GM18511 (cell line): Measurements from ENCODE around the gene LIPC.

ENCODE experiments used
- ATAC-seq: cut with Tn5 transposase; IDR thresholded peaks from one replicate; pipeline ENCODE4 v1.9.1; 2021; ENCODE audit warnings: mild to moderate bottlenecking, moderate library complexity; ENCODE audit not compliant: unreplicated experiment

Gene LIPC

DNA sequence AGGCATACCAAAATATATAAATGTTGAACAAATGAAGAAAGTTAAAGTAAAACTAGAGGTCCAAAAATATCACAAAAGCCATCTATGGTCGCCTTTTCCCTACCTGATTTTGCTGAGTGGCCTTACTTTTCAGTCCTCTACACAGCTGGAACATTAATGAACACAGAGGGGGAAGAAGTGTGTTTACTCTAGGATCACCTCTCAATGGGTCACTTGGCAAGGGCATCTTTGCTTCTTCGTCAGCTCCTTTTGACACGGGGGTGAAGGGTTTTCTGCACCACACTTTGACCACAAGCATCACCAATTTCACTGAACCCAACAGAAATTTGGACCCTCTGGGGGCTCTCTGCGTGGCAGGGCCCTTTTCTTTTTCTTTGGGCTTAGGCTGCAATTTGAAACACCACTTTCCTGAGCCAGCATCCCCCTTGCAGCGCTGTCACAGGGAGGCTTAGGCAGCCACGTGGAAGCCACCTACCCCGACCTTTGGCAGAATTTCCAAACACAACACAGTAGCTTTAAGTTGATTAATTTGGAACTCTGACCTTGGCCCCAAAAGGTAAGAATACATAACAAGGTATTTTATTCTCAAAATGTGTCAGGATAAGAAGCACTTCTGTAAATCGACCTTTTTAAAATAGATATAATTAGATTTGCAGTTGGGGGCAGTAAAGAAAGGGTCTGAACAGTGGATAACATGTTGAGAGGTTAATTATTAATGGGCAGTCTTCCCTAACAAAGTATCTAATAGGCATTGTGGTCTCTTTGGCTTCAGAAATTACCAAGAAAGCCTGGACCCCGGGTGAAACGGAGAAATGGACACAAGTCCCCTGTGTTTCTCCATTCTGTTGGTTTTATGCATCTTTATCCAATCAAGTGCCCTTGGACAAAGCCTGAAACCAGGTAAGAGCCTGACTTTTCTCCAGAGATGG, at the start of gene LIPC:
Gene LIPC (plus strand): TSS at position 771 of the 929 bp plus-strand sequence. CDS start 42 bp downstream, at position 813.
- ATAC-seq: no peak

DNA sequence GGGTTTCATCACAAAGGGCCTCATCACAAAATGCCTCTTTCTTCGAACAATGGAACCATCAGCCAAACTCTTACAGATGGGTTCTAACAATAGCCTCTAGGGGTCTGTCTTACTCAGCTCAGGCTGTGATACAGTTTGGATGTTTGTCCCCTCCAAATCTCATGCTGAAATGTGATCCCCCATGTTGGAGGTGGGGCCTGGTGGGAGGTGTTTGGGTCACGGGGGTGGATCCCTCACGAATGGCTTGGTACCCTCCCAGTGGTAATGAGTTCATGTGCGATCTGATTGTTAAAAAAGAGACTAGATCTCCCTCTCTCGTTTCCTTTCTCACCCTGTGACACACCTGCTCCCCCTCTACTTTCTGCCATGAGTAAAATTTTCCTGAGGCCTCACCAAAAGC, 47.9 kb upstream of the LIPC start:
- ATAC-seq: no peak

DNA sequence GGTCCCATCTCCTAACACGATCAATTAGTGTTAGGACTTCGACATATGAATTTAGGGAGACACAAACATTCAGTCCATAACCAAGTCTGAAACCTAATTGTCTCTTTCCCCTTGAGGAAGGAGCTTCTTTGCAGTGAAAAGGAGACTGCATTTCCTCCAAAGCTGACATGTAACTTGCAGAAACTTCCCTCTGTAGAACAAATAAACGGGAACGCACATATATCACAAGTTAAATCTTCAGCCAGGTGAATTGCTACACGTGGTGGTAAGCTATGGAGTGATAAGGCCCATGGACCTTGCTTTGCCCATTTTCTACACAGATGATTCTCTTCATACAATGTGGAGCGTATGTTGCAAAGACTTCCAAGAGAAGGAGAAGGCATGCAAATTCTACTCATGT, 47.1 kb upstream of the LIPC start:
- no peak for ATAC-seq

DNA sequence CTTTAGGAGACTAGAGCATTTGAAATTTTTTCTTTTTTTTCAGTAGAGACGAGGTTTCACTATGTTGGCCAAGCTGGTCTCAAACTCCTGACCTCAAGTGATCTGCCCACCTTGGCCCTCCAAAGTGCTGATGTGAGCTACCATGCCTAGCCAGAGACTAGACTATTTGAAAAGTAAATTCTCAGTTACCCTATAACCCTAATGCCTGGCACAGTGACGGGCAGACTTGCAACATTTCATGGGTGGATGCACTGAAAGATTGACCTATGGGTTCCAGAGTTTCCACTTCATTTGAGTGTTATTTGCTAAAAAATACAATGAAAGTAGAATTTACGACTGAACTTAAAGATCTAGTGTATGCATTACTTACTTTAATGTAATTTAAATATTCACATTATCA, 45.7 kb upstream of the LIPC start:
- no peak for ATAC-seq

DNA sequence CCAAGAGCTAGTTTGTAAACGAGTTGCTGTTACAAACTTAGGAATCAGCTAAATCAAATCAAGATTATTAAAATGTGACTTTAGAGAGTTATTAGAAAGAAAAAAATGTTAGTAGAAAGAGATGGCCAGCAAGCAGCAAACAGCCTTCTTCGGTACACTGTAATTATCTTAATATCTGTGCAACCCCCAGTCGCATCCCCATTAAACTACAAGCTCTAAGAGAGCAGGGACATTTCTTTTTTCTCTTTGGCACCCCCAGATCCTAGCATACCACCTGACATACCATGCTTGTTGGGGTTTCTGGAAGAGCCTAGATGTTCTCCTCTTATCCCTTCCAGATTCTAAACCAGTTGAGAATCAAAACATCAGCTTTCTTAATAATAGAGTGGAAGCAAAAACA, 45.1 kb upstream of the LIPC start:
- no peak for ATAC-seq

DNA sequence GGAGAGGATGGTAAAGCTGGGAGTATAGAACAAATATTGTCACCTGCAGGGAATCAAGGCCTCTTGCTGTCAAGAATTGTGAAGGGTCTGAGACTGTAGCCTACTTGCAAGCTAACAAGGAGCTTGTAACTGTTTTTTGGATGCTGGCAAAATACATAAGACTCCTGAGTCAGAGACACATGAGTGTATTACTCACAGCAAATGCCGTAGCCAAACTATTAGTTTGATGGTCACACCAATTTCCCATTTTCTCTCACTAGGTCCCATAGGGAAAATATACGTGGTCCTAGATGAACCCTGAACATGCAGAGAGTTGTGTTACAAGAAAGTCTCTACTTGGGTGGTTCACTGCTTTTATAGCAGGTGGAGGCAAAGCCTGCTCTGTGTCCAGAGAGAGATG, 44.7 kb upstream of the LIPC start:
- no peak for ATAC-seq

DNA sequence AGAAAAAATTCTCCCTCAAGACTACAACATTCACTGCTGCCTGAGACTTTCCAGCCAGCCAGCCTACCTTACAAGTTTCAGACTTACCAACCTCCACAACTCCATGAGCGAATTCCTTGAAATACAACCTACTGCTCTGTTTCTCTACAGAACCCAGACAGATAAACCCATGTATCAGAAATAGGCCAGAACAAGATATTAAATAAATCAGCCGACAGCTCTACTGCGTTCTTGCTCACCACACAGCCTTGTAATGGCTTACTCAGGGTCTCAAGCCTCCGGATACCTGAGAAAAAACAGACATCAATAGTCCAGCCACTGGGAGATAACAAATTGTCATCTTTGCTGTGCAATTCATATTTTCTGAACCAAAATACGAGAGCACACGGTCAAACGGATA, 43.6 kb upstream of the LIPC start:
- no peak for ATAC-seq

DNA sequence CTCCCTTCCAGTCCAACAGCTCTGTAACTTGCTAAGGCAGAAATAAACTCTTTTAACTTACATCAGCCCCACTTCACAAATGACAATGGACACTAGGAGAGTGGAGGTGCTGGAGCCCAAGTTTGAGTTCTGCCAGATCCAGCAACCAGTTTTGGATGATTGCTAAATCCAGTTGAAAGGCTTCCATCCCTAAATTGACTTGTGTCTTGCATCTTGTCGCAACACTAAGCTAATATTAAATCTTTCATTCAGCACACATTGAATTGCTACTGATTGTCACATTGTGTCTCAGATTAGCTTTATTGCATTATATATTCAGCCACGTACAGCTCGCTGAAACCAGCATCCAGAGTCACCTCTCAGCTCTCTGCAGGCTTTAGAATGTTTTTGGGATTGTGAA, 41.7 kb upstream of the LIPC start:
- no peak for ATAC-seq

DNA sequence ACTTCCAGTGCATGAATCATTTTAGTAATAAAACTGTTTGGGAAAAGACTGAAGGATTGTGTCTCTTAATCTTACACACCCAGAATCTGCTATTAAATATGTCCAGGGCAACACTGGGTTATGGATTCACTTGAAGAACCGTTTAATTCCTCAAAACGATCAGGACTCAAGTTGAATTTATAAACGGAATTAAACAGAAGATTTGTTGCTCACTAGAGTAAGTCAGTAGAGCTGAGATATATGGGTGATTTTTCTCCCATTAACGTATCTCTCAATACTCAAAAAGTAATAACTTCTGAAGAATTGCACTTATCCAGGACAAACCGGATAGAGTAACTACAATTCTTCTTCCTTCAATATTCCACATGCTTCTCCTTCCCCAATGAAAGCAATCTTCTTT, 41.1 kb upstream of the LIPC start:
- no peak for ATAC-seq

DNA sequence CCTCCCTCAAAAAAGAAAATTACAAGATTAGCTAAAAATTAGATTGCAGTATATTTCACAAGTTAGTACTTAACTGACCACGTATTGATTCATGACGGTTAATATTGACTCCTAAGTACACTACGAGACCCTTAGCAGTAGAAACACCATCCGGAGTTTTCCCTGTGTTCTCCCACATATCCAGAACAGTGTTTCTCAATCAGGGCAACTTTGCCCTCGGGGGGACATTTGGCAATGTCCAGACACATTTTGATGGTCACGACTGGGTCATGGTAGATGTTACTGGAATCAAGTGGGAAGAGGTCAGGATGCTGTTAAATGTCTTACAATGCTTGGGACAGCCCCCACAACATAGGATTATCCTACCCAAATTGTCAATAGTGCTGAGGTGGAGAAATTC, 40.7 kb upstream of the LIPC start:
- no peak for ATAC-seq

DNA sequence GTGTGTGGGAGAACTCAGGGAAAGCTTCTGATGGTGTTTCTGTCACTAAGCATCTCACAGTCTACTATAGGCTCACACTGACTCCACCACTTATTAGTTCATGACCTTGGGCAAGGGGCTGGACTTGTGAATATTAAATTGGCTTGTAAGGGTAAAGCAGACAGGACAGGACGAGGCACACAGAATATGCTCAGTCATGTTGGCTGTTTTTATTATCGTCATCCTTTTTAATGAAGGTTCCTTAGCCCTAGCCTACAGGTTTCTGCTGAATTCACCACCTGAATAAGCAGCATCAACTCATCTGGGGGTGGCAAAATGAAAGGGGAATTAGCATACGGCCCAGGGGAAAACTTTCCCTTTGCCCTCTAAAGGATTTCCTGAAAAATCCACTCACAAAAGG, 39.6 kb upstream of the LIPC start:
- ATAC-seq: no peak

DNA sequence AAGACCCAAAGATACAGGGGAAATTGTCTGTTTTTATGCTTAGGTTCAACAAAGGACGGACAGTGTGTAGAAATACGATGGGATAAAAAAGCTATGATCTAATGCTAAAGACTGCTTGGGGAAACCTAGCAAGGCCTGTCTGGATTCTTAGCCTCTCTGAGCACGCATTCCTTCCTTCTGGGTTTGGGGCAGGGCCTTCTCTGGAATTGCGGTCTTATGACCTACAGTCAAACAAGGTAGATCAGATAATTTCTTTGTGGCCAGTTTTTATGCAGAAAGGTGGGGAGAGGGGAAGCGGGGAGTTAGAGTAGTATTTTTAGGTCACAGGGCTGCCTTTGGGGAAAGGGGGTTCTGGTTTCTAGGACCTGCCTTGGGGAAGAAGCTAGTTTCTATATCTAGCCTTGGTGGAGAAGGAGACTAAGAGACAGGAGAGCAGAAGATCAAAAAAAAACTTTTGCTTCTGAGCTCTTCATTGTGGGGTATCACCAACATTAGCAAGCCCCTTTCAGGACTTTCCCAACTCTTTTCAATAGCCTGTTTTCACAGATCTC, 39.1 kb upstream of the LIPC start:
- ATAC-seq: no peak

DNA sequence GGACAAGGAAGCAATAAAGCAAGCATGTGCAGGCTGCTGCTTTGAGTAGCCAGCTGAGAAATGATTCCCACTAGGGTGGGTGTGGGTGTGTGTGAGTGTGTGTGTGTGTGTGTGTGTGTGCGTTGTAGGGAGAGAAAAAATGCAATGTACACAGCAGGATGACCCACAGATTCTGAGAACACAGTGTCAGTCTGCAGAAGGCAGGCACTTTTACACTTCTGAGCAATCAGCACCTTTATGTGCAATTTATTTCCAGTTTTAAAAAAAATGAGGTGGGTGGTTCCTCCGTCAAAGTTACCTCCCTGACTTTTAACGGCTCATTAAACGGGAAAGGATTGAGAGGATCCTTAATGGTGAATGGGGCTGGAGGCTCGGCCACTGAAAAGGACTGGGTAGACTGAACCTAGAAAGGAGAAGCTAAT, 38.5 kb upstream of the LIPC start:
- no peak for ATAC-seq

DNA sequence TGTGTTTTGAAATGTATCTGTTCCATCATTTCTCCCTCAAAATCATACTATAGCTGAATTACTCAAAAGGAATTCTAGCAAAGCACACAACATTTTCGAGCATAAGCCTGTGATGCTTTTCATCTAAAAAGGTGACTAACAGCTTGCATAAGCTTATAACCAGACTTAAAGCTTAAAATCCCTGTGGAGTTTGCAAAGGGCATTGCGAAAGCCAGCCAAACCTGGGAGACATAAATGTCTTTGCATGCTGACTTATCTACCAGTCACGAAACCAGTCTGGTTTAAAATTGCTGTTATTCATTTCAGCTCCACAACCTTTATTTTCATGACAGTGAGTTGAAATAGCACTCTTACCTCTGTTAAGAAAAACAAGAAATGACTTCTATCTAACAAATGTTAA, 35.6 kb upstream of the LIPC start:
- no peak for ATAC-seq

DNA sequence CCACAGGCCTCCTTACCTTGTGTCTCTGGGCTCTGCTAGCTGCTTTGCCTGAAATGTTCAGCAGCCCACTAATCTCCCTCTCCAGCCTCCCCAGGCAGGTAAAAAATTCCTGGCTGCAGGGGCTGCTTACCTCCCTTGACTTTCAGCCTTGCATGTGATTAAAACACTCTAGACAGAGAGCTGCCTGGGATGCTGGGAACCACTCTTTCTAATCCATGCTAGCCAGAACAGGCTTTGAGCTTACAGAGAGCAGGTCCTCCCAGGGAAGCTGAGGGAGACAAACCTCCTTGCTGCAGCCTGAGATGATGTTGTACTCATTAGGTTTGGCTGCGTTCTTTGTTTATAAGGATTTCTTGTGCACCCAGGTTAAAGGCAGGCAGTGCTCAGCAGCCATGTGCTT, 33.7 kb upstream of the LIPC start:
- ATAC-seq: no peak

DNA sequence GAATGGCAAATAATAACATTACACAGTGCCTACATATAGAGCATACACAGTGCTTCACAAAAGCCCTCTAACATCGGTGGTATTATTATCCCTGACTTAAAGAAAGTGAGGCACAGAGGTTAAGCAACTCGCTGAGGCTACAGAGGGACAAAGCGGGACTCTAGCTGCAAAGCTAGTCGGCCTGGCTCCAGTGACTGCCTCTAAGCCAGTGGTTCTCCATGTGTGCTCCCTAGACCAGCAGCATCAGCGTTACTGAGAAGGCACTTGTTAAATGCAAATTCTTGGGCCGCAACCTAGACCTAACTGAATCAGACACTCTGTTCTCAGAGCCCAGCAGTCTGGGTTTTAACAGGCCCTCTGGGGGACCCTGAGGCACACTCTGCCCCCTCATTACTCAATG, 33.1 kb upstream of the LIPC start:
- no peak for ATAC-seq

DNA sequence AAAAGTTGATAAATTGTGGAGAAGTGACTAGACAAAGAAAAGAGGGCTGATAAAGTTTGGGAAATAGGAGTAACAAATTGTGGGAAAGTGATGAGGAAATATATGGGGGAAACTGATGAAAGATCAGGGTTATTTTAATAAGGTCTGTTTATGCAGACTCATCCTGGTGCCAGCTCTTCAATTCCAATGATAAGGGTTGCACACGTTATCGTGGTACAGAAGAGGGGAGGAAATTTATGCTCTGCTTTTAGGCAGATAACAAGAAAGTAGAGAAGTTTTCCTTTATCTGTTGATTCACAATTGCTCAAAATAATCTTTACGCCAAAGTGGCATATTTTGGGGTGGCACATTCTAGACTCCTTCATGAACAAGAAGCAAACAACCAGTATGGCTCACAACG, 32.1 kb upstream of the LIPC start:
- ATAC-seq: no peak

DNA sequence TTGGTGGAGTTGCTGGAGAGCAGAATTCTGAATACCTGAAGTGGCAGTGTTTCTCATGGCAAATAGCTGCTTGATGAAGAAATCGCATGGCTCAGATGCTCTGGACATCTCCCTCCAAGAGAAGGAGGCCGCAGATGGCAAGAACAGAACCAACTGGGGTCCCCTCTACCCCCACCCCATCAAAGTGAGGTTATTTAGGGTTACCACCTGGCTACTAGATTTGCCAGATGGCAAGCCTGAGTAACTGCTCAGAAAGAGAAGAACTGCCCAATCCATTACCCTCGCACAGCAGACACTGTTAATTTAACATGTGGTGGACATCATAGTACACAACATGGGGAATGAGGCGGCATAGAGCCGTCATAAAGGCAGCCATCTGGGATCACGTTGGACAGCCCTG, 30.5 kb upstream of the LIPC start:
- ATAC-seq: no peak

DNA sequence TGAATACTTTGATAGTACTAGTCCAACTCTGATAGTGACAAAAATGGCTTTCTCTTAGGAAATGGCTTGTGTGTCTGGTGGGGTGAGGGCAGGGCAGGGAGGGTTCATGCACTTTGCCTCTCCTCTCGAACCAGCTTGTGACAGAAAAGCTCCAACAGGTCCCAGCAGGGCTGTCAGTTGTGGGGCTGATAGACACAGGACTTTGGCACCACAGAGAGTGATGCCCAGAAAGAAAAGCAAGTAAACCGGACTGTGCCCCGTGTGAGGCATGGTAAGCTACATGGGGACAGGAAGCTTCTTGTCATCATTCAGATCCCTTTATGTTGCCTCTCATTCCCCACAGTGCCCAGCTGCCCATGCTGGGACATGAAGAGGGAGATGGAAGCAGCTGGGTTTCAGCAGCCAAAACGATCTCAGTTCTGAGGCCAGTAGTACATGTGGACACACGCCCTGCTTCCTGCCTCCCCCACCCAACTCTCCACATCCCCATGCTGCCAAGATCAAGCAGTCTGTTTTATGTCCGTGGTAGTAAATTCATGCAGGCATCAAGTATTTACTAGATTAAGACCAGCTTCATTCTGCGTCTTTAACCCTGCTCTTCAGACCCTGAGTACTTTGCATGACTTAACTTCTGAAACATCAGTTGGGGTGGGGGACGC, 29.7 kb upstream of the LIPC start:
- ATAC-seq: no peak

DNA sequence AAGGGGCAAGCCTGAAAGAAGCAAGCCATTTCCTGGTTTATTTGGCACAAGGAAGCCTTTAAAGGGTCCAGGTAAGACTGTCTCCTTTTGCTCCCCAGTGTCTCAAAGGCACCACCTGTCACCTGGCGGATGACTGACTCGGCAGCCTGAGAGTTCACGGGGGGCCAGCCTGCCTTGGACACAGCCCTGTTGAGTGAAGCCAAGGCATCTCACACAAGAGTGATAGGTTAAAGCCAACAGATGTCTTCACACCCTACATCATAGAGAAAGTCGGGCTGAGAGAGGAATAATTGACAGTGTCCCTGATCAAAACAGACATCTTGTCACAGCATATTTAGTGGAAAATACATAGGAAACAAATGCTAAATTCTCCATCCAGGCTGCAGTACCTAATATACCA, 28.2 kb upstream of the LIPC start:
- no peak for ATAC-seq

DNA sequence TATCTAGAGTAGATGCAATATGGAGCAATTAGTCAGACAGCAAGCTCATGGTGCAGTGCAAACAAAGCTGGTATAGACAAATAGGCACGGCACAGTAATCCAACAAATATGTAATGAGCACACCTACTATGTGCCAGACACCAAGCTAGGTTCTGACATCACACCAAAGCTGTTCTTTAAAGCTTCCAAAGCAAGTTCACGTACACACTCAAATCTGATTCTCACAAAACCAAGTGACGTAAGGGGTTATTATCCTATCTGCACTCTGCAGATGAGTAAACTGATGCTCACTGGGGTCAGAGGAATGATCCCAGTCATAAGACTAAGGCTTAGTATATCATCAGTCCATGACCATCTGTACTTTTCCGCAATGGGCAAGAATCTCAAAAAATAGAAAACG, 27.8 kb upstream of the LIPC start:
- ATAC-seq: no peak

DNA sequence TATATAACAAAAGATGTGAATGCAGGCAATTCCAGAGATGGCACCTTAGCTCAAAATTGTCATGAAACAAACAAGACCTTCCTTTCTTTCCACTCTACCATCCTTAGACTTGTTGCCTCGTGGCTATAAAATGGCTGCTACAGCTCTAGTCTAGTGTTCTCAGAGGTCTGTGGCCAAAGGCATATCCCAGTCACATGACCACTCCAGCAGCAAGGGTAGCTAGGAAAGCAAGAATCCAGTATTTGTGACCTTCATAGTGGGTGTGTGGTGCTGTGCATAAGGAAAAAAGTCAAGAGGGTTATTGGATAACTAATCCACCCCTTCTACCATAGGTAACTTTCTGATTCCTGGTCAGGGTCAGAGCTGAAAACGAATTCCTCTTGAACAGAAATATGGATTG, 27.1 kb upstream of the LIPC start:
- no peak for ATAC-seq
